ENCODE data around the gene NAV3. TPM values are rescaled to one million over a fixed set of nuclear protein-coding genes. Genes with fewer than 3 reads are reported as not detected.

The NAV3 gene
- total RNA-seq, 1 experiment from 2014 or later: 3.0 TPM

- no peak overlapping the region for H2BK5ac ChIP-seq (ENCODE audit: insufficient read length, low read length)
- H4K20me1 ChIP-seq (ENCODE audit: control insufficient read depth, insufficient read depth, insufficient read length): no peaks in the 10 kb centered on the region
- no peak overlapping the region for H4K5ac ChIP-seq (ENCODE audit: insufficient read length, low read depth, low read length)
- no peak overlapping the region for H3K9ac ChIP-seq (ENCODE audit: extremely low read depth, insufficient read length, low read length)
- H2AK5ac ChIP-seq (ENCODE audit: insufficient read length, low read length): no peak overlapping the region
- H3K23me2 ChIP-seq (ENCODE audit: insufficient read length, low read depth, low read length, poor library complexity, severe bottlenecking): no peaks in the 10 kb centered on the region
- H4K8ac ChIP-seq (replicated peaks; ENCODE audit: insufficient read length, low read depth, low read length): no peak overlapping the region
- no peak overlapping the region for H2BK120ac ChIP-seq (ENCODE audit: low read depth, low read length, poor library complexity, severe bottlenecking)
- no peak overlapping the region for H3K4ac ChIP-seq (ENCODE audit: low read depth, low read length)
- H3K9me3 Mint-ChIP-seq: no peaks in the 10 kb centered on the region
- no peak overlapping the region for H2BK15ac ChIP-seq (ENCODE audit: low read depth, low read length)
- no peak overlapping the region for H2BK12ac ChIP-seq (ENCODE audit: insufficient read length, low read depth, low read length)
- H3K4me3 Mint-ChIP-seq: no peak overlapping the region
- no peaks in the 10 kb centered on the region for H3K9me3 ChIP-seq (ENCODE audit: control insufficient read depth, low read depth, low read length)
- TF ChIP-seq CTCF (conservative IDR thresholded peaks at IDR 0.05): no peak
- H3K56ac ChIP-seq (ENCODE audit: insufficient read length, low read depth, low read length): no peak overlapping the region
- H3K4me1 ChIP-seq (ENCODE audit: insufficient read depth, low read length): no peaks in the 10 kb centered on the region
- no peaks in the 10 kb centered on the region for H3K36me3 Mint-ChIP-seq (ENCODE audit: insufficient read depth in 1 of 3, low read depth in 3 of 3)
- H3K27ac Mint-ChIP-seq: no peak overlapping the region
- WGBS (ENCODE audit: extremely low coverage, insufficient read length, low lambda C conversion rate): no CpG with 5 or more reads among the region's 1 CpG
- no peak overlapping the region for H3K18ac ChIP-seq (ENCODE audit: insufficient read length, low read depth, low read length)
- H3K4me2 ChIP-seq (ENCODE audit: insufficient read depth, insufficient read length, low read length): no peak overlapping the region
- peaks cover 0 to 4% of the 10 kb centered on the region in 2 experiments; a peak in 2 of 4 replicates for H3K4me1 Mint-ChIP-seq
- H3K14ac ChIP-seq (ENCODE audit: insufficient read depth, low read length): no peak overlapping the region
- H3K79me2 ChIP-seq (ENCODE audit: insufficient read depth, low read length): no peaks in the 10 kb centered on the region
- H3K23ac ChIP-seq (ENCODE audit: insufficient read length, low read depth, low read length): no peak overlapping the region
- no peak overlapping the region for H2BK20ac ChIP-seq (ENCODE audit: low read depth, low read length, poor library complexity, severe bottlenecking)
- no peak overlapping the region for H3K27ac ChIP-seq (ENCODE audit: insufficient read length, low read depth, low read length)
- H3K27me3 ChIP-seq (ENCODE audit: insufficient read depth, low read length): no peaks in the 10 kb centered on the region
- H3K79me1 ChIP-seq (ENCODE audit: insufficient read depth, low read depth, low read length, poor library complexity, severe bottlenecking): no peaks in the 10 kb centered on the region
- DNase-seq: no peak
- H3T11ph ChIP-seq (ENCODE audit: low read length): no peak overlapping the region
- H2AFZ ChIP-seq (ENCODE audit: low read length): no peak overlapping the region
- H4K91ac ChIP-seq (ENCODE audit: insufficient read length, low read depth, low read length): no peak overlapping the region
- H3K27me3 Mint-ChIP-seq (ENCODE audit: low read depth): no peaks in the 10 kb centered on the region
Observed at GRCh38 chr12:78157199-78157598, 326.5 kb downstream of the NAV3 start.
